Measurements from ENCODE around the gene EIF1AX. TPM values are rescaled to one million over a fixed set of nuclear protein-coding genes. Genes with fewer than 3 reads are reported as not detected.
A peak's percentile ranks its signal among the peaks of the same experiment; 100 is the strongest.

The EIF1AX gene
- 100 to 1,000 TPM; 205 to 208 TPM for total RNA-seq
- 97.1 TPM for polyA plus RNA-seq

GRCh38 chrX:20141281-20142220, at the start of gene EIF1AX:
EIF1AX (minus strand) TSS chrX:20141838; CDS start chrX:20141640, 198 bp downstream.
- H3K27ac Mint-ChIP-seq, result peak within 1 kb of the TSS; percentile 88 to 98 (median 96)
- H3K36me3 Mint-ChIP-seq, result peaks cover 0 to 26% (median 0%) of the 10 kb centered on the region in 3 donors
- CTCF ChIA-PET, result interaction anchor here (0.6 kb wide), 1 partner anchor 329 kb away, joined by 3 read pairs; no protein-coding TSS in a partner anchor

GRCh38 chrX:20189171-20189570, 47.5 kb upstream of the EIF1AX start:
- Mint-ChIP-seq H3K27ac (peak overlapping the region in 2 of 8 donors; percentile 36 to 48), H3K36me3 (peaks cover 11 to 53% (median 11%) of the 10 kb centered on the region in 3 donors), H3K4me3 (no peak overlapping the region), H3K4me1 (no peaks in the 10 kb centered on the region), H3K9me3 (no peaks in the 10 kb centered on the region), H3K27me3 (no peaks in the 10 kb centered on the region)
- Histone ChIP-seq H3K27ac (ENCODE audit: low read depth, low read length) (no peak overlapping the region), H3K9me3 (ENCODE audit: low read length) (no peaks in the 10 kb centered on the region), H3K4me3 (ENCODE audit: low read length) (no peak overlapping the region), H3K4me1 (ENCODE audit: insufficient read depth, low read length) (no peaks in the 10 kb centered on the region), H3K27me3 (ENCODE audit: insufficient read depth, low read length, poor library complexity, severe bottlenecking) (no peaks in the 10 kb centered on the region), H3K36me3 (ENCODE audit: insufficient read depth, low read length) (no peaks in the 10 kb centered on the region)
- DNase-seq, result no peak
- CTCF ChIA-PET, result no interaction called here
- POLR2A ChIA-PET, result interaction anchor here (0.5 kb wide), 1 partner anchor 256 kb away, joined by 3 read pairs; no protein-coding TSS in a partner anchor

More at GRCh38 chrX:20141281-20142220, at the start of gene EIF1AX:
- H3K4me3 ChIP-seq (ENCODE audit: low read length), result peak within 1 kb of the TSS; percentile 82
- H3K27me3 ChIP-seq (ENCODE audit: insufficient read depth, low read length, poor library complexity, severe bottlenecking), result no peaks in the 10 kb centered on the region
- POLR2A ChIA-PET, result no interaction called here
- peak within 1 kb of the TSS; percentile 72 for H3K27ac ChIP-seq (ENCODE audit: low read depth, low read length)
- Mint-ChIP-seq H3K4me3 (peak within 1 kb of the TSS; percentile 85 to 99 (median 94)), H3K4me1 (peaks cover 32 to 48% (median 32%) of the 10 kb centered on the region in 3 donors), H3K9me3 (no peaks in the 10 kb centered on the region), H3K27me3 (no peaks in the 10 kb centered on the region)
- H3K9me3 ChIP-seq (ENCODE audit: low read length), result no peaks in the 10 kb centered on the region
- DNase-seq, result peak; percentile 90 to 100 (median 98)
- peaks cover 18% of the 10 kb centered on the region for H3K4me1 ChIP-seq (ENCODE audit: insufficient read depth, low read length)
- H3K36me3 ChIP-seq (ENCODE audit: insufficient read depth, low read length), result peaks cover 3% of the 10 kb centered on the region

GRCh38 chrX:20181598-20182329, 40.1 kb upstream of the EIF1AX start:
- H3K36me3 Mint-ChIP-seq, result peaks cover 3 to 59% (median 6%) of the 10 kb centered on the region in 3 donors
- peaks cover 13 to 31% (median 20%) of the 10 kb centered on the region in 3 donors for H3K4me1 Mint-ChIP-seq
- no peak overlapping the region for H3K4me3 ChIP-seq (ENCODE audit: low read length)
- POLR2A ChIA-PET, result no interaction called here
- H3K9me3 ChIP-seq (ENCODE audit: low read length), result no peaks in the 10 kb centered on the region
- no peaks in the 10 kb centered on the region for H3K27me3 ChIP-seq (ENCODE audit: insufficient read depth, low read length, poor library complexity, severe bottlenecking)
- DNase-seq, result no peak
- H3K36me3 ChIP-seq (ENCODE audit: insufficient read depth, low read length), result no peaks in the 10 kb centered on the region
- peaks cover 0 to 2% of the 10 kb centered on the region in 2 donors for H3K27me3 Mint-ChIP-seq
- no peak overlapping the region for H3K4me3 Mint-ChIP-seq
- CTCF ChIA-PET, result no interaction called here
- H3K9me3 Mint-ChIP-seq, result no peaks in the 10 kb centered on the region
- peak overlapping the region in 7 of 8 donors; percentile 49 to 86 (median 62) for H3K27ac Mint-ChIP-seq
- peaks cover 5% of the 10 kb centered on the region for H3K4me1 ChIP-seq (ENCODE audit: insufficient read depth, low read length)
- no peak overlapping the region for H3K27ac ChIP-seq (ENCODE audit: low read depth, low read length)

GRCh38 chrX:20177093-20177492, 35.5 kb upstream of the EIF1AX start:
- H3K9me3 Mint-ChIP-seq, result no peaks in the 10 kb centered on the region

GRCh38 chrX:20173856-20174255, 32.2 kb upstream of the EIF1AX start:
- peaks cover 0 to 66% (median 1%) of the 10 kb centered on the region in 3 donors for H3K36me3 Mint-ChIP-seq
- no peak for DNase-seq
- H3K4me1 Mint-ChIP-seq, result peaks cover 0 to 2% (median 0%) of the 10 kb centered on the region in 3 donors
- Histone ChIP-seq H3K27me3 (ENCODE audit: insufficient read depth, low read length, poor library complexity, severe bottlenecking) (no peaks in the 10 kb centered on the region), H3K9me3 (ENCODE audit: low read length) (no peaks in the 10 kb centered on the region), H3K4me1 (ENCODE audit: insufficient read depth, low read length) (no peaks in the 10 kb centered on the region), H3K27ac (ENCODE audit: low read depth, low read length) (no peak overlapping the region), H3K36me3 (ENCODE audit: insufficient read depth, low read length) (peaks cover 23% of the 10 kb centered on the region), H3K4me3 (ENCODE audit: low read length) (no peak overlapping the region)
- POLR2A ChIA-PET, result interaction anchor here (0.6 kb wide), 1 partner anchor 16 kb away, joined by 3 read pairs; no protein-coding TSS in a partner anchor
- H3K9me3 Mint-ChIP-seq, result no peaks in the 10 kb centered on the region
- H3K27ac Mint-ChIP-seq, result peak overlapping the region in 1 of 8 donors; percentile 84
- H3K27me3 Mint-ChIP-seq, result peaks cover 0 to 2% of the 10 kb centered on the region in 2 donors
- CTCF ChIA-PET, result no interaction called here
- no peak overlapping the region for H3K4me3 Mint-ChIP-seq

More at GRCh38 chrX:20177093-20177492, 35.5 kb upstream of the EIF1AX start:
- Histone ChIP-seq H3K27ac (ENCODE audit: low read depth, low read length) (no peak overlapping the region), H3K27me3 (ENCODE audit: insufficient read depth, low read length, poor library complexity, severe bottlenecking) (no peaks in the 10 kb centered on the region), H3K9me3 (ENCODE audit: low read length) (no peaks in the 10 kb centered on the region), H3K36me3 (ENCODE audit: insufficient read depth, low read length) (peaks cover 17% of the 10 kb centered on the region), H3K4me1 (ENCODE audit: insufficient read depth, low read length) (no peaks in the 10 kb centered on the region), H3K4me3 (ENCODE audit: low read length) (no peak overlapping the region)
- Mint-ChIP-seq H3K27ac (no peak overlapping the region), H3K4me3 (no peak overlapping the region), H3K27me3 (peaks cover 0 to 2% of the 10 kb centered on the region in 2 donors), H3K36me3 (peaks cover 0 to 65% (median 4%) of the 10 kb centered on the region in 3 donors), H3K4me1 (peaks cover 6 to 18% (median 12%) of the 10 kb centered on the region in 3 donors)
- ChIA-PET CTCF (no interaction called here), POLR2A (no interaction called here)
- no peak for DNase-seq

GRCh38 chrX:20173313-20173712, 31.7 kb upstream of the EIF1AX start:
- Histone ChIP-seq H3K27me3 (ENCODE audit: insufficient read depth, low read length, poor library complexity, severe bottlenecking) (no peaks in the 10 kb centered on the region), H3K27ac (ENCODE audit: low read depth, low read length) (no peak overlapping the region), H3K4me3 (ENCODE audit: low read length) (no peak overlapping the region), H3K9me3 (ENCODE audit: low read length) (no peaks in the 10 kb centered on the region), H3K36me3 (ENCODE audit: insufficient read depth, low read length) (peaks cover 24% of the 10 kb centered on the region), H3K4me1 (ENCODE audit: insufficient read depth, low read length) (no peaks in the 10 kb centered on the region)
- POLR2A ChIA-PET, result no interaction called here
- DNase-seq, result no peak
- peaks cover 0 to 1% of the 10 kb centered on the region in 2 donors for H3K27me3 Mint-ChIP-seq
- no peaks in the 10 kb centered on the region for H3K4me1 Mint-ChIP-seq
- CTCF ChIA-PET, result no interaction called here
- no peak overlapping the region for H3K4me3 Mint-ChIP-seq
- H3K9me3 Mint-ChIP-seq, result no peaks in the 10 kb centered on the region
- peaks cover 0 to 67% (median 2%) of the 10 kb centered on the region in 3 donors for H3K36me3 Mint-ChIP-seq
- H3K27ac Mint-ChIP-seq, result no peak overlapping the region

GRCh38 chrX:20171887-20172286, 30.2 kb upstream of the EIF1AX start:
- H3K27me3 Mint-ChIP-seq, result no peaks in the 10 kb centered on the region
- Histone ChIP-seq H3K4me3 (ENCODE audit: low read length) (no peak overlapping the region), H3K4me1 (ENCODE audit: insufficient read depth, low read length) (no peaks in the 10 kb centered on the region), H3K36me3 (ENCODE audit: insufficient read depth, low read length) (peaks cover 30% of the 10 kb centered on the region), H3K27ac (ENCODE audit: low read depth, low read length) (no peak overlapping the region), H3K27me3 (ENCODE audit: insufficient read depth, low read length, poor library complexity, severe bottlenecking) (no peaks in the 10 kb centered on the region), H3K9me3 (ENCODE audit: low read length) (no peaks in the 10 kb centered on the region)
- no peak for DNase-seq
- CTCF ChIA-PET, result no interaction called here
- H3K4me3 Mint-ChIP-seq, result no peak overlapping the region
- peaks cover 0 to 67% (median 3%) of the 10 kb centered on the region in 3 donors for H3K36me3 Mint-ChIP-seq
- POLR2A ChIA-PET, result no interaction called here
- H3K4me1 Mint-ChIP-seq, result no peaks in the 10 kb centered on the region
- no peak overlapping the region for H3K27ac Mint-ChIP-seq
- no peaks in the 10 kb centered on the region for H3K9me3 Mint-ChIP-seq

All from CD8-positive, alpha-beta memory T cell (primary cell).